Activated T-helper 1 cell treated with anti-CD3 and anti-CD28 coated beads, Interleukin-2, amount 50 U/mL, for 16 hours (primary cell): ENCODE results near the gene PRSS36.
"Not testable (repeated sequence)": the region's sequence is repeated elsewhere in the genome, so short reads cannot be mapped to it uniquely, and the experiment has no call there.

Experiments used
- DNase-seq, 2 donors: peaks; one replicate each; pipeline ENCODE4 v3.0.0-alpha.2; 2020; ENCODE audit warnings: low read depth in 1 of 2, low spot score in 1 of 2

Gene PRSS36

DNA sequence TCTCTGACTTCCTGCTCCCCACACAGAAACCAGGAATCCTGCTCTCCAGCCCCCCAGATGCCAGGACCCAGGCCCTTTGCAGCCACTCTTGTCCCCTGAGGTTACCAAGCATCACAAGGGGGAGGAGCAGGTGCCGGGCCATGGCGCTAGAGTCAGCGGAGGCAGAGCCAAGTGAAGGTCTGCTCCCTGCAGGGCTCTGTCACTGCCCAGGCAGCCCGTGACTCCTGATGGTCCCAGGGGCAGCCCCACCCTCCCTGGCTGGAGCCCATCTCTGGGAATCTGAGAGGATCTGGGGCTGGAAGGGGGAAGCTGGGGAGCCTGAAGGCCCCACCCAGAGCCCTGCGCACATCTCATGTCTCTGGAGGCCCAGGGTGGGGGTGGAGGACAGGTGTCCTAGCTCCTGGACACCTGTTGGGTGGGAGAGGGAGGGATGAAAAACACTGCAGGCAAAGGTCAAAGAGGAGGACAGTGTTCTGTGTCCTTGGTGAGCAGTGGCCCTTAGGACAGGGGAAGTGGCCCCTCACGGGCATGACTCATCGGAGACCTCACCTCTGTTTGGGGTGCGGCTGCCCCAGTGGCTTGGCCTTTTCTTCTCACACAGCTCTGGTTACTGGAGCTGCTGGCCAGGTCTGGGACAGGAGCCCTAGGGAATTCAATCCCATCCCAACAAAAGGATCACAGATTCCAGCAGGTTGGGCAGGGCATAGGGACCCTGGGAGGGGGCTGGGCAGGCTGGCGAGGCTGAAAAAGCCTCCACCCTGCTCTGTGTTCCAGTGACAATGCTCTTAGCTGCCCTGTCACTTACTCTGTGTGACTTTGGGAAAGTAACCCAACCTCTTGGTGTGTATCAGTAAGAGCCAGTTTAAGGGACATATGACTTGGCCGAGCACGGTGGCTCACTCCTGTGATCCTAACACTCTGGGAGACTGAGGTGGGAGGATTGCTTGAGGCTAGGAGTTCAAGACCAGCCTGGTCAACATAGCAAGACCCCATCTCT lies at the start of gene PRSS36:
PRSS36 (minus strand) TSS at position 173 of the 997 bp plus-strand sequence; CDS start at position 142, 31 bp downstream.
- no peak for DNase-seq

DNA sequence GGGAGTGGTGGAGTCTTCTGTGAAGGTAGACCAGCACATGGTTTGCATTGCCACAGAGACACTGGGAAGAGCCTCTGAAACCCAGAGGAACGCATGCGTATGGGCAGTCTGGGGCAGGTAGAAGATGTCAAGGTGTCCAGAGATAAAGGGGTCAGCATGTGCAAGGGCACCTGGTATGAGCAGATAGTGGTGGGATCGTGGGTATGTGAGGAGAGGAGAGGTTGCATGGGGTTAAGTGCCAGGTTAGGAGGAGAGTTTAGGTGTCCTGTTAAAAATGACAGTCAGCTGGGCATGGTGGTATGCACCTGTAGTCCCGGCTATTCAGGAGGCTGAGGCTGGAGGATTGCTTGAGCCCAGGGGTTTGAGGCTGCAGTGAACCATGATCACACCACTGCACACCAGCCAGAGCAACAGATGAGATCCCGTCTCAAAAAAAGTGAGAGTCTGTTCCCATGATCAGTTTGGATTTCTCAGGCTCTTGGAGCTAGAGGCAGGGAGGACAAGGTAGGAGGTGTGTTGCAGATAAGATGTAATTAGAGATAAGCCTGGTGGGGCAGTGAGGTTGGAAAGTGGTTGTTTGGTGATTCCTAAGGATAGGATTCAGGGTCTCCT lies 49.7 kb upstream of the PRSS36 start:
- DNase-seq = no peak

DNA sequence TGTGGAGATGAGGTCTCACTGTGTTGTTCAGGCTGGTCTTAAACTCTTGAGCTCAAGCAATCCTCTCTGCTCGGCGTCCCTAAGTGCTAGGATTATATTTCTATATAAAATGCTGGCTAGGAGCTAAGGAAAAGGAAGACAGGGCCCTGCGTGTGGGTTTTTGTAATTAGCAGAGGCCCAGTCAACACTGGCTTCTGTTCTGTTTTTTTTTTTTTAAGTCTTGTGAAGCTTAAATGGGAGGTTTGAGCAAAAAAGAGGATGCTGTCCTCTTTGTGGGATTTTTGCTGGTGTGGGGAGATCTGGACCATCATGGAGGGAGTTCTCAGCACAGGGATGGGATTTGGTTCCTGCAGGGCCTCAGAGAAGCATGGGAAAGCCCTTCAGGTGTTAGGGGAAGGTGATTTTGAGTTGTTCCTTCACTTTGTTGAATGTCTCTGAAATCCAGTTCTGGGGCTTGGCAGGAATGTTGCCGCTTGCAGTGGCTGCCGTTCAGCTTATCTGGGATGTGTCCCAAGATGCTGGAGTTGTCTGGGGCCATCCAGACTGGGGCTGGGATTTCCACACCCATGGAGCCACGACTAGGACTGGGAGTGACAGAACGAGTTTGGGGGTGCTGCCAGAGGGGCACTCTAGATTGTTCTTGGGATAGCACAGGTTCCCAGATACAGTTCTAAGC lies 48.5 kb upstream of the PRSS36 start:
- no peak for DNase-seq

DNA sequence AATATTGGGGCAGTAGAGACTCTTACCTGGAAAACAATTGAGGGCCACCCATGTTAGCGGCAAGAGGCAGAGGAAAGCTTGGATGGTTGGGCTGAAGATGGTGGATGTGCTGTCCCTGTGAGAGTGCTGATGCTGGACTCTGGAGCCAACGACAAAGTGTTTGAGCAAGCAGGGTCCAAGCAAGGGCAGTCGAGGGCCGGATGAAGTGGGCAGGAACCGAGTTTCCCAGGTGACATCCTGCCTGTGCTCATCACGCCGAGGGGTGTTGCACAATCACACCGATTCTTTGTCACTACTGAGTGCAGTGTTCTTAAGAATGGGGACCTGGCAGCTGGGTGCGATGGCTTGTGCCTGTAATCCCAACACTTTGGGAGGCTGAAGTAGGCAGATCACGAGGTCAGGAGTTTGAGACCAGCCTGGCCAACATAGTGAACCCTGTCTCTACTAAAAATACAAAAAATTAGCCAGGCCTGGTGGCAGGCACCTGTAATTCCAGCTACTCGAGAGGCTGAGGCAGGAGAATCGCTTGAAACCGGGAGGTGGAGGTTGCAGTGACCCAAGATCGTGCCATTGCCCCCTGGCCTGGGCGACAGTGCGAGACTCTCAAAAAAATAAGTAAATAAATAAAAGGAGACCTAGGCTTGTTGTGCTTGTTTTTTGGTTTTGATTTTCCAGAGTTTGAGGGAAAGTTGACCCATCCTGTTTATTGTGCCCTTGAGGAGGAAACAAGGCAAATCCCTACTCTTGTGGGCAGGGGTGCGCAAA lies 46.6 kb upstream of the PRSS36 start:
- no peak for DNase-seq

DNA sequence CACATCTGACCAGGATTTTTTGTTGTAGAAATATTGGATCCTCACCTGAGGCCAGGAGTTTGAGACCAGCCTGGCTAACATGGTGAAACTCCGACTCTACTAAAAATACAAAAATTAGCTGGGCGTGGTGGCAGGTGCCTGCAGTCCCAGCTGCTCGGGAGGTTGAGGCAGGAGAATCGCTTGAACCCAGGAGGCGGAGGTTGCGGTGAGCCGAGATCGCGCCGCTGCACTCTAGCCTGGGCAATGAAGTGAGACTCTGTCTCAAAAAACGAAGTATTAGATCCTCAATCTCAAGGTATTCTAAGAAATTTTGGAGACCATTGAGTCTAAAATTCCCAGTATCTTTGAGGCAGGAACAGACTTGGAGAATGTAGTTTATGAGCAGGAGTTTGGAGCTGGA lies 46.0 kb upstream of the PRSS36 start:
- not testable (repeated sequence) for DNase-seq

DNA sequence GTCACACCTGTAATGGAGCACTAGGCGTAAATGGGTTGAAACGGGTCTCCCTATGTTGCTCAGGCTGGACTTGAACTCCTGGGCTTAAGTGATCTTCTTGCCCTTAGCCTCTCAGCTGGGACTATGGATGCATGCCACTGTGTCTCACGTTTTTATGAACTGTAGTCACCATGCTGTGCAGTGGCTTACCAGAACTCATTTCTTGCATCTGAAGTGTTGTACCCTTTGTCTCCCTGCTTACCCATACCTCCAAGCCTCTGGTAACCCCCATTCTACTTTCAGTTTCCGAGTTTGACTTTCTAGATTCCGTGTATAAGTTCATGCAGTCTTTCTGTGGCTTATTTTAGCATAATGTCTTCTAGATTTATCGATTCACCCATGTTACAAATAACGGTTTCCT lies 45.0 kb upstream of the PRSS36 start:
- DNase-seq = no peak

DNA sequence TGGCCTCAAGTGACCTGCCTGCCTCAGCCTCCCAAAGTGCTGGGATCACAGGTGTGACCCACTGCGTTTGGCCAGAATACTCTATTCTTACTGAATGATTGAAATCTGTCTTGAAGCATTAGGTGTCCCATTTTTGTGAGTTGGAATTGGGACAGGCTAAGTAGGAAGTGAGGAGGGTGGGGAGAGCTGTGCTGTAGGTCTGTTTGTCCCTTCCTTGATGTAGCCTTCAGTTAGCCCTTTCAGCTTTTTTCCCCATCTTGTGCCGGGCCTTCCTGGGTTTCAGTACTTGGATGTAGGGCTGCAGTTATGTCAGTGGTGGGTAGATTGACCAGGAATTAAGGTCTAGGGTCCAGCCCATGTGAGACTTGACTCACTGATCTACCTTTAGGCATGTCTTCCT lies 44.0 kb upstream of the PRSS36 start:
- no peak for DNase-seq

DNA sequence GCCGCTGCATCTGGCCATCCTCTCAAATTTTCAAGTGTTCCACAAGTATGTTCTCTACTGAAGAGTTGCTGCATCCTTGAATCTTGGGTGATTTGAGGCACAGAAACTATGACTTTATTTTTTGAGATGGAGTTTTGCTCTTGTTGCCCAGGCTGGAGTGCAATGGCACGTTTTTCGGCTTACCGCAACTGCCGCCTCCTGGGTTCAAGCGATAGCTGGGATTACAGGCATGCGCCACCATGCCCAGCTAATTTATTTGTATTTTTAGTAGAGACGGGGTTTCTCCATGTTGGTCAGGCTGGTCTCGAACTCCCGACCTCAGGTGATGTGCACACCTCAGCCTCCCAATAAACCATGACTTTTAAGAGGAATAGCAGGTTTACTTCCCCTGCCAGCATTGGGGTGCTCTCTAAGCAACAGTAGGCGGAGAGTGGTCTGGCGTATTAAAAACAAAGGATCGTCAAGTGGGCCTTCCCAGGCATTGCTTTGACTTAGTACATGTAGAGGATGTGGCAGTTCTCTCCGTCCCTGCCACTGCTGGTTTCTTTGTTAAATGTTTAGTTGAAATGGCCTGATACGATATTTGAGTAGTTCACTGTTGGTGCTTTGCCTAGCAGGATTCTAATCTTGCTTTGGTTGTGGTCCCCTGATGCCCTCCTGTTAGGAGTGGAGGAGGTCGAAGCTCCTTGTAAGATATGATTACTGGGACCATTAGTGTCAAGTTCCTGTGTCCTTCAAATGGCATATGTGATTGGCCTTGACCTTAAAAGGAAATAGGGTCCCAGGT lies 43.2 kb upstream of the PRSS36 start:
- DNase-seq = no peak

DNA sequence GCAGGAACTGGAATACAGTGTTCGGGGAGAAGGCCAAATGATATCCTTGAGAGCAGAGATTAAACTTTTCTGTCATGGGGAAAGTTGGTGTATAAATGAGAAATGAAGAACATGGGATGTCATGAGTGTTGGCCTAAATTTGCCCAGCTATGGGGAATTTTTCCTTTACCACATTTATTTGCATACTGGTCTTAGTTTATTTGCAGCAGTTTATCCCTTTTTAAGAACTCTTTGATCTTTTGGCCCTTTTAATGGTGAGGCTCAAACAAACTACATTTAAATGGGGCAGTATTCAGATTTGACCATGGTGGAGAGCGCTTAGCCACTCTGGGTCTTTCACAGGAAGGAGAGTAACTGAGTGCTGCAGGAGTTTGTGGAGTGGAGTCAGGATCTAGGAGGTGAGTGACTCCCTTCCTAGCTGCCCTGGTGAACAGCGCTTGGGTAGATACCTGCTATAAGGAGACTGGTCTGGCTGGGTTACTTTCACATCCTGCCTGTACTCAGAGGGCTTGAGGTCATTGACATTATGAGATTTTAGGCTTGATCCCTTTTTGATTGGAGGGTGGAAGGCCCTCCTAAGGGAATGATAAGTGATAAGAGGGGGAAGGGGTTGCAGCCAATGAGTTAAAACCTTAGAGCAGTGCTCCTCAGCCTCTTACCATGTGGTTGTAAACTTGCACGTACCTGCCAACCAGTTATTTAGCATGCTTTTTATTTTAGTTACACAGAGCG lies 42.0 kb upstream of the PRSS36 start:
- DNase-seq = no peak

DNA sequence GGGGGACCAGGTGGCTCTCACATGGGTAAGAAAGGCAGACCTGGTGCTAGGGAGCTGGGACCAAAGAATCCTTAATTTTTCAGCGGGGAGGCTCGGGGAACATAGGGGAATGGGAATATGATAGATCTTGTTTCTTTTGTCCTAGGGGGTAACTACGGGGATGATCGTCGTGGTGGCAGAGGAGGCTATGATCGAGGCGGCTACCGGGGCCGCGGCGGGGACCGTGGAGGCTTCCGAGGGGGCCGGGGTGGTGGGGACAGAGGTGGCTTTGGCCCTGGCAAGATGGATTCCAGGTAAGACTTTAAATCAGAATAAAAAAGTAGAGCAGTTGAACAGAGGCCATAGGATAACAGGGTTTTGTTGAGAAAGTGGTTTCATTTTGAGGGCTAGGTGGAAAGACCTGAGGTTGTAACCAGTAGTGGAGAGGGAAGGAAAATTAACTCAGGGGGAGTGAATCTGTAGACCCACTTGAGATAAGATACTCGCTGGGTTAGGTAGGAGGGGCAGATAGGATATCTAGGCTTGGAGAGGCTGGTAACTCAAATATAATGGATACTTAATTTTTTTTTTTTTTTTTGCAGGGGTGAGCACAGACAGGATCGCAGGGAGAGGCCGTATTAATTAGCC lies 41.1 kb upstream of the PRSS36 start:
- DNase-seq = no peak

DNA sequence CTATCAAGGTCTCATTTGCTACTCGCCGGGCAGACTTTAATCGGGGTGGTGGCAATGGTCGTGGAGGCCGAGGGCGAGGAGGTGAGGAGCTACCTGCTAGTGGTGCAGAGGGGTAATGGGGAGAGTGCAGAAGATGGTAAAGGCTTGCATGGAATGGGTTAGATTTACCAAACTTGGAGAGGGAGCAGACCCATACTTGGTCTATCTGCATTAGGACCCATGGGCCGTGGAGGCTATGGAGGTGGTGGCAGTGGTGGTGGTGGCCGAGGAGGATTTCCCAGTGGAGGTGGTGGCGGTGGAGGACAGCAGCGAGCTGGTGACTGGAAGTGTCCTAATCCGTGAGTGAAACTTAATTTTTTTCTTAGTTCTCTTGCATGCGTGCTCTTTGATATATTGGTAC lies 40.2 kb upstream of the PRSS36 start:
- DNase-seq = no peak

DNA sequence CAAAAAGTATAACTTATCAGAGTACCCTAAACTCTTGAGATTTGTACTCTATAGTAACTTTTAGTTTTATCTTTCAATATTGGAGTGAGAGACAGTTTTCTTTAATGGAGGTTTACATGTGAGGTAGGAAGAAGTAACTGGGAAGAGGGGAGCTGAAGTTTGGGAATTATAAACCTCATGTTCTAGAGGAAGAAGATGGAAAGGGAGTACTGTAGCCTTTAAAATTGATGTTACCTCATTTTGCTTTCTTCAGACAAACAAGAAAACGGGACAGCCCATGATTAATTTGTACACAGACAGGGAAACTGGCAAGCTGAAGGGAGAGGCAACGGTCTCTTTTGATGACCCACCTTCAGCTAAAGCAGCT lies 39.5 kb upstream of the PRSS36 start:
- DNase-seq = no peak

DNA sequence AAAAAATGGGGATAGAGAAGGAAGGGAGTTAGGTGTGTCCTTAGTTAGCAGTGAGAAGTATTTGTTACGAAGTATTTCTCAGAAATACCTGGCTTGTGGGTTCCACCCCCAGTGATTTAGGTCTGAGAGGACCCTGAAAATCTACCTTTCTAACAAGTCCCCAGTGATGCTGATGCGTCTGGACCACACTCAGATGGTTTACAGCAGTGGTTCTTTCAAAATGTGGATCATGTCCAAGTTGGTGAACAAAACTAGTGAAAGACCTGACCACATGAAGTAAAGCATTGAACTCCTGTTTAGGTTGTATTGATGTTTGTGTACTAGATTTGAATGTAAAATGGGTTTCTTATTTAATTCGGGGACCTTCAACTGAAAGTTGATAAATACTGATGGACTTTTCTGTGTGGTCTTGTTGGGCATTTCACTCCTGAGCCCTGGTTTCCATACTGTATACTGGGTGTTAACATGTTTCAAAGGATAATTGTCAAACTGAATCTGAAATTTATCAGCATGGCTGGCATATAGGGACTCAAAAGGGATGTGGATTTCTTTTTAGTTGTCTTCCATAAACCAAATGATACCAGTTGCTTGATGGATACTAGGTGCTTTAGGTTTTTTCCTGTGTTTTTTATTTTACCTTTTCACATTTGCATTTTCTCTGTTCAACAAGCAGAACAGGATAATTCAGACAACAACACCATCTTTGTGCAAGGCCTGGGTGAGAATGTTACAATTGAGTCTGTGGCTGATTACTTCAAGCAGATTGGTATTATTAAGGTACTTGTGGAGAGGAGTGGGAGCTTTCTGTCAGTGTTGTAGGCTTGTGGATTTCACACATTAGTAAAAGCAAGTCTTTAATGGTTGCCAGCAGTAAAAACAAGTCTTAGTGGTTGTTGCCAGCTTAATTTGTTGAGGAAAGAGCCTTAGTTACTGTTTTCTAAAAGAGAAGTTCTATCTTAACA lies 38.9 kb upstream of the PRSS36 start:
- no peak for DNase-seq

DNA sequence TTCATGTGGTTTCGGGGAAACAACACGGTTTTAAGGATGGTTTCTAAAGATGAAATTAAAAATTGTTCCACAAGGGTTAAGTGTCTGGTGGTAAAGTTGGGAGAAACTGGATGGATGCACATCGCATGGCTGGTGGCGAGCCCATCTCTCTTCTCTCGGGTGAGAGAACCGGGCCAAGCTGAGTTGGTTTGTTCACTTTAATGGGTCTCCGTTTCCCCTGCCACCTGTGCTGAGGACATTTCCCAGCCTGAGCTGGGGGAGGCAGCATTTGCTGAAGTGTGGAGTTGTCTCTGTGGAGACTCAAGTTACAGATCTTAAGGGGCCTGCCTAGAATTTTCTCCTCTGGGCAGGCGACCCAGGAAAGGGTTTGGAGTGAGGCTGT lies 37.9 kb upstream of the PRSS36 start:
- no peak for DNase-seq

DNA sequence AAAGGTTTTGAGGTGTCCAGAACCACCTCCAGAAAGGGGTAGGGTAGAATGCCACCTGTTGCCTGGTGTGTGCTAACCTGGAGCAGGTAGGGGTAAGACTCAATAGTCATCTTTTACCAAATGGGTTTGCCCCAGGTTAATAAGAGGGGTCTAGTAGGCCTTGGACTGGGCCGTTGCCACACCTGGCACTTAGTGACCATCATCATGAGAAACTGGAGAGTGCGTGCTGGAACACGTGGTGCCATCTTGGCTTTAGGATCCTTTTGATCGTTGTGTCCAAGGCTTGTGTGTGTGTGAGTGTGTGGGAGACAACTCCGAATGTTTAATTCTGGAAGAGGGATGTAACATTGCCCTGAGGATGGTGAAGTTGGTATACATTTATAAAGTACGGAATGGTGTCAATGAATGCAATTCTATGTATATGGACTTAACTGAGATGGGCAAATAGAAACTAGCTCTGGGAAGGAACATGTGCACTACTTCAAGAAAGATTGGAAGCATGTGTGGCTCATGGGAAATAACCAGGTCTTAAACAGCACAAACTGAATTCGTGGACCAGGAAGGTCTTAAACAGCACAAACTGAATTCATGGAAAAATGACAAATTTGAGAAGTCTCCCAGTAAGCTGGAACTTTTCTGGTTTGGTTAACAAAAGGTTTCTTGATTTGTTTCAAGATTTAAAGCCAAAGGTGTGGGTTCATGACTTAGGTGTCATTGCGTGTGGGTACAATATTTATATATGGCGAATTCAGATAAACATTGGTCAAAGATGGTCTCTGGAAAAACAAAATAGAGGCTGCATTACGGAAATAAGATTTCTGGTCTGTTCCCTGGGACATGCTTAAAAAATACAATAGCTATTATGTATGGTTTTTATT lies 37.3 kb upstream of the PRSS36 start:
- DNase-seq = no peak

DNA sequence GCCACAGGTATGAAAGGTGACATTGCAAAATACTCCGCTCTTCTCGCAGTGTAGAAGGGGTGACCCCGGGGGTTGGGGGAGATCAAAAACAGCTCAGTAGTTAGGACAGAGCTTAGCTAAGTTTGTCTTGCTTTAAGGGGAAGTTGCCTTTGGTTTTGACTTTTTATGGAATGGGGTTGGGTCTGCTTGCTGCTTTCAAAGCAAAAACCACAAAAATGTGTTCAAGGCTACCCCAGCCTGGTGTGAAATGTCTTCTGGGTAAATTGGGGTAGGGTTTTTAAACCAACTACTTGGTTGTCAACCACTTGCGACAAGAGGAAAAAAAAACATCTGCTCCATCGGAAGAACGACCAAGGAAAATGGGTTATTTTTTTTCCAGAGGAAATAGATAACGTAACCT lies 36.3 kb upstream of the PRSS36 start:
- no peak for DNase-seq

DNA sequence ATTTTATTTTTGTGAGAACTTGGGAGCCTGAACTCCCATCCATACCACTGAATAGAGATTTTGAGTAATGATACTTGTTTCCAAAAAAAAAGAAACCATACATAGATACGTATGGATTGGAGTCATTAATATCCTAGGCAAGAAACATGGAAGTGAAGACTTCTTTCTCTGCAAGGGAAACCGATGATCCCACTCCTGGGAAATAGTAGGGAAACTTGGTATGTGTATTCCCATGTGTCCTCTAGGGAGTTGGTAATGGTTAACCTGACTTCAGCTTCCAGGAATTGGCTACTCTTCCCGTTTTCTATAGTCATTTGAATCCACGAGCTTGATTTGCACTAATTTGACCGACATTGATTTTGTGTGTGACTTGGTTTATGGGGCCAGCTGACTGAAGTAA lies 35.5 kb upstream of the PRSS36 start:
- no peak for DNase-seq
